Superior temporal gyrus (tissue), 1 donor: Measurements from ENCODE around the gene AGAP3.
"Not testable (repeated sequence)": the region's sequence is repeated elsewhere in the genome, so short reads cannot be mapped to it uniquely, and the experiment has no call there.

Source experiments
- DNase-seq: peaks from one replicate; pipeline ENCODE4 v3.0.0-alpha.2; 2016; ENCODE audit errors: extremely low spot score

The AGAP3 gene

DNA sequence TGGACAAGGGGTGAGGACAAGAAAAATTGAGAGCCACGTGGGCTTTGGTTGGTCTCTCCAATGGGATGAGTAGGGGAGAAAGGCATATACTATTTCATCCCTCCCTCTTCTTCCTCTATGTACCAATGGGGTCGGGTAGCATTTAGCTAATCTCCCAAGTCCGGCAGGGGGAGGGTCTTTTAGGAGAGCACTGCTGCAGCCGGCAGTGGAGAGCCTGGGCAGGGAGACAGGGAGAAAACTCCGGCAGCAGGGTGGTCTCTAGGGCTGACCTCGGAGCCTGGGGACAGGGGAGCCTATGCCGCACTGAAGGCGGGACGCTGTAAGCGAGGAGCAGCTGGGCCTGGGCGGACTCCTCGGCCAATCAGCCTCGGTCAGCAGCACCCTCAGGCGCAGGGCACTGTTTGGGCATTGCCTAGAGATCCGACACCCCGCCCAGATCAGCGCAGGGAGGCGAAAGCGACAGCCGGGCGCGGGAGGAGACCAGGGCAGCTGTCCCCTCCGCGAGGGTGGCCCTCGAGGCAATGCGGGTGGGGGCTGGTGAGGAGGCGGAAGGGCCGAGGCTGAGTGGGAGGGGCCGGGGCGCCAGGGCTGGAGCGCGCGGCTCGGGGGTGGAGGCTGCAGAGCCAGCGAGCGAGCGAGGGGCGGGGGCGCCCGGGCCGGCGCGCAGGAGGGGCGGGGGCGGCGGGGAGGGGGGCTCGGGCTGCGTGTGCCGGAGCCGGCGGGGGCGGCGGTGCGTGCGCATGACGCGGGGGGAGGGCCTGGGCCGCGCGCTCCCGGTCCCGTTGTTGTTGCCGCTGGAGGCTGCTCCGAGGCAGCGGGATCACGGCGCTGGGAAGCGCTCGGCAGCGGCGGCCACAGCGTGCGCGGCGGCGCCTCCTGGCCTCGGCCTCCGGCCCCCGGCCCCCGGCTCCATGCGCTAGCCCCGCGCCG lies at the start of gene AGAP3:
AGAP3 (plus strand) TSS at position 785 of the 930 bp plus-strand sequence. CDS start 267 bp downstream, outside the sequence.
- peak; percentile 77 for DNase-seq

GRCh38 chr7:151038951-151039849 lies 47.1 kb upstream of the AGAP3 start:
- DNase-seq: no peak

- DNase-seq: no peak
Measured at GRCh38 chr7:151039850-151040548, 46.3 kb upstream of the AGAP3 start.

DNA sequence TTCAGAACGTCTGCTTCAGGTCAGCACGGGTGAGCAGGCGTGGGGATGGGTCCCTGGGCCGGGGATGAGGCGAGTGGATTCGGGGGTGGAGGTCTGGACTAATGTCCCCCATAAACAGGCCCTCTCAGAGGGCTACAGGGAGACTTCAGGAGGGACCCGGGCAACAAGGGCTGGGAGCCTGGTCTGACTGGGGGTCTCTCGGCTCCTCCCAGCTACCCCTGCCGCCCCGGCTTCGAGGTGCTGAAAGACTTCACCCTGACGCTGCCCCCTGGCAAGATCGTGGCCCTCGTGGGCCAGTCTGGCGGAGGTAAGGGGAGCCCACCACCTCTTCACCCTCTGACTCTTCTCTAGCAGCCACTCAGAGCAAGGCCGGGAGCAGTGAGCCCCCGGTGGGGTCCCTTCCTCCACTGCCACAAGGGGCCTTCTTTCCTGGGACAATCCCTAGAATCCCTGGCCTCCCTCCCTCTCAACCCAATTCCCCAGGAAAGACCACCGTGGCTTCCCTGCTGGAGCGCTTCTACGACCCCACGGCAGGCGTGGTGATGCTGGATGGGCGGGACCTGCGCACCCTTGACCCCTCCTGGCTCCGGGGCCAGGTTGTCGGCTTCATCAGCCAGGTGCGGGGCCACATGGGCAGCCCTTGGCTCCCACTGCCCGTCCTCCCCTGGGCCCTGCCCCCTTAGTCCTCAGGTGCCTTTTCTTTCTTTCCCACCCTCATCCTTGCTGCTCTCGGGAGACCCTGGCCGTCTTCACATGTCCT lies 45.5 kb upstream of the AGAP3 start:
- DNase-seq: no peak

GRCh38 chr7:151043449-151043848 lies 42.8 kb upstream of the AGAP3 start:
- not testable (repeated sequence) for DNase-seq

DNA sequence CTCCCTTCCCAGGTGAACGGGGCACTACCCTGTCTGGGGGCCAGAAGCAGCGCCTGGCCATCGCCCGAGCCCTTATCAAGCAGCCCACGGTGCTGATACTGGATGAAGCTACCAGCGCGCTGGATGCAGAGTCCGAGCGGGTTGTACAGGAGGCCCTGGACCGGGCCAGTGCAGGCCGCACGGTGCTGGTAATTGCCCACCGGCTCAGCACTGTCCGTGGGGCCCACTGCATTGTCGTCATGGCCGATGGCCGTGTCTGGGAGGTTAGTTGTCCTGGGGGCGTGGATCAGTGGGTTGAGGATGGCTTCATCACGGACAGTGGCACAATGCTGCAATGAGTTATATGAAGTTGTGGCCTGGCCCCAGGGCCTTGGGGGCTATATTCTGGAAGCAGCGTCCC lies 42.3 kb upstream of the AGAP3 start:
- DNase-seq: no peak

- DNase-seq: no peak
Measured at GRCh38 chr7:151045262-151045661, 41.0 kb upstream of the AGAP3 start.

DNA sequence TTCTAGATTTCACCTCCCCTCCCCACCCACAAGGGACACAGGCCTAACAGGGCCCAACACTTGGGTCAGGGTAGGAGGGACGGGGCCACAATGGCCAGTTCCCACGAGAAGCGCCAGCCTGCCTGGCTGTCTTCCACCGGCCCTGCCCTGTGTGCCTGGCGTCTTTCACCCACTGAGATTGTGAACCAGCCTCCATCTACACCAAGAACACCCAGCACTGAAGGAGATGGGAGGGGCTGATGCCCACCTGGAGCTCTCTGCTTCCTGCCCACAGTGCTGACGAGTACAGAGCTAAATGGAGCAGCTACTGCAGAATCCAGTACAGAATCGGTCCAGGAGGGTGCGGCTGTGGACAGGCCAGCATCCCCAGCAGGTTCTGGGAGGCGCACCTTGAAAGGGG lies 40.3 kb upstream of the AGAP3 start:
- DNase-seq: no peak

- no peak for DNase-seq
Measured at GRCh38 chr7:151046603-151047573, 39.4 kb upstream of the AGAP3 start.

DNA sequence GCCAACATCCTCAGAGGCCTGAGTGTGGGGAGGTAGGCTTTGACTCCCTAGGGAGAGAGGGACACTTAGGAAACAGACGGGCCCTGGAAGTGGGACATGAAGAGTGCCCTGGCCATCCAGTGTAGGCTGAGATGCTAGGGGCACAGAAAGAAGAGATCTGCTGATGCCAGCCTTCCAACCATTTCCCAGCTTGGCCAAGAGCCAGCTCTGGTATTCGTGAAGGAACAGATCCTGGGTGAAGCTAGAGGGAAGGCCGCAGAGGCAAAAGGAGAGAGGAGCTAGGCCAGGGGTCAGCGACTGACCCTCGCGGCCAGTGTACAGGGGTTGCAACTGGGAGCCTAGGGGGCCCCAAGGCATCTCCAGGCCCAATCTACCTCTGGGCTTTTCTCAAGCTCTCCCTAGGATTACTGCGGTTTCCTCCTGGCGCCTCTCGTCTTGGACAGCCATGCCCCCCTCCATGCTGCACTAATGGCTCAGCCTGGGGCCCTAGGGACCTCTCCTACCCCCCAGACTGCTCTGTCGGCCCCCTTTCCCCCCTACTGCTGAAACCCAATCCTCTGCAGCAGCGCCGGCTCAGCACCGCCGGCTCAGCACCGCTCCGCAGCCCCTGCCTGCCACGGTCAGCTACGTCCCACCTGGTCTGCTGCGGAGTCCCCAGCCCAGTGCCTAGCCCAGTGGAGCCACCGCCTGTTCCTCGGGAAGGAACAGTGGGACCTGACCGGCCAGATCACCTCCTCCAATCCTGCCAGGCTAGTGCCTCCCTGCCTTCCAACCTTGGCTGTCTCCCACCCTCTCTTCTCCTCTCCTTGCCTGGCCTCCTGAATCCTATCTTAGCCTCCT lies 38.1 kb upstream of the AGAP3 start, which contains the start of gene ASIC3:
ASIC3 (plus strand) TSS at position 556 of the 840 bp plus-strand sequence. CDS start 355 bp downstream, outside the sequence.
- no peak for DNase-seq

GRCh38 chr7:151048911-151049463 lies 37.3 kb upstream of the AGAP3 start:
- DNase-seq: no peak

DNA sequence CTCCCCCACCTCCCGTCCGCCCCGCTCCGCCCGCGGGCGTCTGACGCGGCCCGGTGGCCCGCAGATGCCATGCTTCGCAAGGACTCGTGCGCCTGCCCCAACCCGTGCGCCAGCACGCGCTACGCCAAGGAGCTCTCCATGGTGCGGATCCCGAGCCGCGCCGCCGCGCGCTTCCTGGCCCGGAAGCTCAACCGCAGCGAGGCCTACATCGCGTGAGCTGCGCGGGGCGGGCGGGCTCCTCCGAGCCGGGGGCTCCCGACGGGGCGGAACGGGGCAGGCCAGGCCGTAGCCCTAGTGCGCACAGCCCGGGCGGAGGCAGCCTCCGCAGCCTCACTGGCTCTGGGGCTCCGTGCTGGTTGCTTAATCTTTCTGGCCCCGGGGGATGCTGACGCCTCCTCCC lies 35.2 kb upstream of the AGAP3 start:
- DNase-seq: peak; percentile 26

GRCh38 chr7:151053096-151053495 lies 33.2 kb upstream of the AGAP3 start:
- no peak for DNase-seq

- DNase-seq: no peak
Measured at GRCh38 chr7:151053751-151054150, 32.5 kb upstream of the AGAP3 start.

GRCh38 chr7:151056283-151056665 lies 30.0 kb upstream of the AGAP3 start:
- no peak for DNase-seq

- no peak for DNase-seq
Measured at GRCh38 chr7:151056666-151057505, 29.4 kb upstream of the AGAP3 start.

DNA sequence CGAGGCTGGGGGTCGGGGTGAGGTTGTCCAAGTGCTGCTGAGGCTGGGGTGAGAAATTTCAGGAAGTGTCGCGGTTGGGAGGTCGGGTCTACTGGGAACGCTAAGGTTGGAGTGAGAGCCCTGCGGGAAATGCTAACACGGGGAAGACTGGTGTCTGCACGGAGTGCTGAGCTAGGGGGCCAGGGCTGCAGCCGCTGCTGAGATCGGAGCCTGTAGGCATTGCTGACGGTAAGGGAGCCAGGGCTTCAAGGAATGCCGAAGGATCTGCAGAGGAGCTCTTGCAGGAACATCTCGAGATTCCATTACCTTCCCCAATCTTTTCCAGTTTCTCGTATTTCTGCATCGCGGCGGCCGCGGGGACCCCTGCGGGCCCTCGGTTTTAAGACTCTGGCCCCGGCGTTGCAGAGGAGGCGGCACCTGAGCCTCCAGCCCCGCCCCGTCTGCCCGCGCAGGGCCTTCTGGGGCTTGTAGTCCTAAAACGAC lies 28.7 kb upstream of the AGAP3 start, which contains the start of gene CDK5:
CDK5 (minus strand) TSS at position 392 of the 483 bp plus-strand sequence; CDS start at position 343, 49 bp downstream.
- DNase-seq: no peak
